HEK293T (cell line): ENCODE results near the gene ACACB.

Source experiments
- BHLHE40 ChIP-seq: fragments of 450-650 bp; IDR thresholded peaks from 2 replicates; pipeline ENCODE4 v1.6.1; 2016; ENCODE audit warnings: mild to moderate bottlenecking, moderate library complexity, borderline replicate concordance
- CTBP1 ChIP-seq: fragments of 450-650 bp; IDR thresholded peaks from 2 replicates; pipeline ENCODE4 v1.6.1; 2016; ENCODE audit warnings: borderline replicate concordance
- FOXA1 ChIP-seq: fragments of 450-650 bp; IDR thresholded peaks from 2 replicates; pipeline ENCODE4 v1.6.1; 2016; ENCODE audit warnings: mild to moderate bottlenecking
- FOXK2 ChIP-seq: fragments of 450-650 bp; IDR thresholded peaks from 2 replicates; pipeline ENCODE4 v1.6.1; 2016; ENCODE audit warnings: mild to moderate bottlenecking
- FOXM1 ChIP-seq: fragments of 450-650 bp; IDR thresholded peaks from 2 replicates; pipeline ENCODE4 v1.6.1; 2017; ENCODE audit warnings: mild to moderate bottlenecking, borderline replicate concordance
- HDGF ChIP-seq: fragments of 450-650 bp; IDR thresholded peaks from 2 replicates; pipeline ENCODE4 v1.6.1; 2017; ENCODE audit warnings: antibody characterized with exemption, borderline replicate concordance
- L3MBTL2 ChIP-seq: fragments of 450-650 bp; conservative IDR thresholded peaks from 2 replicates; pipeline ENCODE4 v1.6.1; 2016; ENCODE audit warnings: mild to moderate bottlenecking
- SP1 ChIP-seq: fragments of 450-650 bp; IDR thresholded peaks from 2 replicates; pipeline ENCODE4 v1.6.1; 2017
- SUZ12 ChIP-seq: fragments of 450-650 bp; IDR thresholded peaks from 2 replicates; pipeline ENCODE4 v1.6.1; 2016; ENCODE audit warnings: mild to moderate bottlenecking
- TARDBP ChIP-seq: fragments of 450-650 bp; IDR thresholded peaks from 2 replicates; pipeline ENCODE4 v1.6.1; 2016
- ZNF384 ChIP-seq: fragments of 450-650 bp; IDR thresholded peaks from 2 replicates; pipeline ENCODE4 v1.6.1; 2016
- TF ChIP-seq, protein P1 (sequence below): fragments of 450-650 bp; IDR thresholded peaks from 2 replicates; pipeline ENCODE4 v1.6.1; 2016

DNA sequence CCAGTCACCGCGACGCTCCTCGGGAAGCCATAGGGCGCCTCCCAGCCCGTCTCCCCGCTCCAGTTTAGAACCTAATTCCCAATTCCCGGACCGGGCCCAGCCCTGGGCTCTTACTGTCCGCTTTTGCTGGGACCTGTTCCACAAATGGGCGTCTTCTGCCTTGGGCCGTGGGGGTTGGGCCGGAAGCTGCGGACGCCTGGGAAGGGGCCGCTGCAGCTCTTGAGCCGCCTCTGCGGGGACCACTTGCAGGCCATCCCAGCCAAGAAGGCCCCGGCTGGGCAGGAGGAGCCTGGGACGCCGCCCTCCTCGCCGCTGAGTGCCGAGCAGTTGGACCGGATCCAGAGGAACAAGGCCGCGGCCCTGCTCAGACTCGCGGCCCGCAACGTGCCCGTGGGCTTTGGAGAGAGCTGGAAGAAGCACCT lies 18.2 kb upstream of the ACACB start:
- TF ChIP-seq, protein P1, sequence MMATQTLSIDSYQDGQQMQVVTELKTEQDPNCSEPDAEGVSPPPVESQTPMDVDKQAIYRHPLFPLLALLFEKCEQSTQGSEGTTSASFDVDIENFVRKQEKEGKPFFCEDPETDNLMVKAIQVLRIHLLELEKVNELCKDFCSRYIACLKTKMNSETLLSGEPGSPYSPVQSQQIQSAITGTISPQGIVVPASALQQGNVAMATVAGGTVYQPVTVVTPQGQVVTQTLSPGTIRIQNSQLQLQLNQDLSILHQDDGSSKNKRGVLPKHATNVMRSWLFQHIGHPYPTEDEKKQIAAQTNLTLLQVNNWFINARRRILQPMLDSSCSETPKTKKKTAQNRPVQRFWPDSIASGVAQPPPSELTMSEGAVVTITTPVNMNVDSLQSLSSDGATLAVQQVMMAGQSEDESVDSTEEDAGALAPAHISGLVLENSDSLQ, result no peak
- TF ChIP-seq FOXM1 (no peak), SP1 (no peak), HDGF (no peak), ZNF384 (no peak), FOXK2 (no peak), BHLHE40 (no peak), SUZ12 (no peak), CTBP1 (no peak), TARDBP (no peak), L3MBTL2 (no peak), FOXA1 (no peak)
